Activated CD8-positive, alpha-beta memory T cell treated with anti-CD3 and anti-CD28 coated beads for 4 hours (primary cell): ENCODE measurements around the gene APOM.

Experiments
- DNase-seq, 2 donors: peaks; one replicate each; pipeline ENCODE4 v3.0.0-alpha.2; 2020; ENCODE audit warnings: low read depth in 2 of 2

APOM gene

DNA sequence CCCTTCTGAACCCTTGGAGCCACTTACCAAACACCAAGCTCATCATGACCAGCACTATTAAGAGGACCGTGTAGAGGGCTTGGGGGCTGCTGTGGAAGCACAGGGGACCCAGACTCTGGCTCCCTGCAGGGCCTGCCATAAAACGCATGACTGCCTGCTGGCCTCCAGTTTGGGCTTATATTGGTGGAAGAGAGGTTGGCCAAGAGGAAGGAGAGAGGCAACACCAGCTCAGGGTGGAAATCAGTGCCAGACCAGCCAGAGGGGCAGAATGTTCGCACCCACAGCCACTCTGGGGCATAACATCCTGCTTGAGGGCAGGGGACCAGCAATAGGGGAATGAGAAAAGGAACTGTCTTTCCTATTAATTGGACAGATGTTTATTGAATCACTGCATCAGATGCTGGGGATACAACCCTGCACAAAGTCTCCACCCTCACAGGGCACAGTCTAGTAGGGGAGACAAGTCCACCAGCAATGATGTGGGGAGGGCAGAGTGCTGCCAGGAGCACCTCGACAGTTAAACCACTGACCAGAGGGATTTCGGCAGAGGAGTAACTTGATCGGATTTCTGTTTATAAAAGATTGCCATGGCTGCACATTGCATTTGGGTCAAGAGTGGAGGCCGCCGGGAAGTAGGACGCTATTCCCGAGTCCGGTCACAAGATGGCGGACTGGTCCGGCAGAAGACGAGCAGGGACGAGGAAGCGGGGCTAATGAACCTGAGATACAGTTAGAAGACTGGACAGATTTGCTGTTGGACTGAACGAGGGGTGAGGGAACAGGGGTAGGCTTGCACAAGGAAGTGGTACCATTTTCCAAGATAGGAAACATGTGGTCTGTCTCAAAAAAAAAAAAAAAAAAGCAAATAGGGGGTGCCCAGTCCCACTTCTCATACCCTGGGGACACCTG is 24.8 kb downstream of the APOM start, which contains the start of gene LY6G5C:
LY6G5C (minus strand) TSS at position 842 of the 909 bp plus-strand sequence; CDS start at position 148, 694 bp downstream.
- peak in 1 of 2 donors; percentile 32 for DNase-seq

DNA sequence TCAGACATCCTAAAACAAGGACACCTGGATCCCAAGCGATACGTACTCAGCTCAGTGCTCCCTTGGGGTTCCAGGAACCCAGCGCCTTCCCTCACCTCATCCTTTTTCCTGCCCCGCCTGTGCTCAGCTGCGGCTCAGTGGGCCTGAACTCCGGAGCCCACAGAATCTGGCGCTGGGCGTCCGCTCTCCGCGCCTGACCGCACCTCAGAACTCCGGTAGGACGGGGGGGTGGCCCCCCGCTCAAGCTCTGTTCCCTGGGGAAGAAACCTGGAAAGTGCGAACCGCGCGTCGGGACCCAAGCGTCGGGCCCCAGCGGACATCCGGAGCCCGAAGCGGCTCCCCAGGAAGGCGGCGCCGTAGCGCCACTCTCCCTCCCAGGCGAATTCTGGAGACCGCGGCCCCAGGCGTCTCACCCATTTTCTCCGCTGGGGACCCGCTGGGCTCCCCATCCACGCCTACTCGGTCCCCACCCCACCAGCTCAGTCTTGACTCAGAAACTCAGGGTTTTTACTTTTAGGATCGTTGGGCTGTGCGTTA is 25.5 kb downstream of the APOM start:
- DNase-seq: no peak

DNA sequence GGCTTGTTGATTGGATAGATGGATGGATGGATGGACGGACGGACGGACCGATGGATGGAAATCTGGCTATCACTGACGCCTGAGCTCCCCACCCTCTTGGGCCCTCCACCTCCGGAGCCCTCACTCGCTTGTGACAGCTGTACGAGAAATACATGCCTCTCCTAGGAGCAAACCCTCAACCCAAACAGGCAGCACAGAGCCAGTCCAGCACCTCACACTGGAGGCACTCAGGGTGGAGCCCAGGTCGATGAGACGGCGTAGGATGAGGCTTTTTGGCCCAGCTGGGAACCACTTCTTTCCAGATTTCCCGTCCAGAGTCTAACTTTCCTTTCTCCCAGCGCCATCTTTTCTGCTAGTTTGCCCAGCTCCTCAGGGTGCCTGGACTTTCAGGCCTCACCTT is 27.9 kb downstream of the APOM start:
- no peak for DNase-seq

DNA sequence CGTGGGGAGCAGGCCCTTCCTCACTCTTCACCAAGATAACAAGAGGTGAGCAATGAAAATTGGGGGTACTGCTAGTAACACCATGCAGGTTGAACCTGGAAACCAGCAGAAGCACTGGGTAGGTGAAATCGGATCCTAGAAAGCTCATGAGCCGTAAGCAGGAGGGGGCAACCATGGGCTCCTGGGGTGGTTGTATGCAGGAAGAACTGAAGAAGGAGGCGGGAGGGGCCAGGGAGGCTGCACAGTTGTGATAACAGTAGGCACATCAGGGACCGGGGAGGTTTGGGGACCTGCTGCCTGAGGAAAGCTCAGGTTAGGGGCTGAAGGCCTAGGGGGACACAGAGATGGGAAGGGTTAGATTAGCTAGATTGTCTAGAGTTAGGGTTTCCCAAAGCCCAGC is 30.8 kb downstream of the APOM start:
- DNase-seq: no peak

DNA sequence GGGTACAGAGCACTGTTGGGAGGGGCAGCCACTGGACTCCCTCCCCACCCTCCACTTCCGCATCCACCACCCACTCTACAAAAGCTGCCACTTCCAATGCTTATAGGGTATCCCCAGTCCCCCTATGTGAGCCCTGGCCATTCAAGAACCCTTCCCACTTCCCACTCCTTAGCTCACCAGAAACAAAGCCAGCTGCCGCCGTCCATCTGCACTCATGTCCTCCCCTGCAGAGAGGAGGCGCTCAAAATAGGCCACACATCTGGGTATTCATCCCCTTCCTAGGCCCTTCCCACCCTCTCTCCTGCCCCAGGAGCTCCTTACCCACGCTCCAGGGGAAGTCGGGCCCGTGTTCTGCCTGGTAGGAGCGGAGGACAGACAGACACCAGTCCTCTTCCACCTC is 31.6 kb downstream of the APOM start:
- DNase-seq: no peak

GRCh38 chr6:31687860-31688693 is 32.4 kb downstream of the APOM start:
- DNase-seq: no peak

GRCh38 chr6:31689249-31690110 is 33.8 kb downstream of the APOM start:
- no peak for DNase-seq

DNA sequence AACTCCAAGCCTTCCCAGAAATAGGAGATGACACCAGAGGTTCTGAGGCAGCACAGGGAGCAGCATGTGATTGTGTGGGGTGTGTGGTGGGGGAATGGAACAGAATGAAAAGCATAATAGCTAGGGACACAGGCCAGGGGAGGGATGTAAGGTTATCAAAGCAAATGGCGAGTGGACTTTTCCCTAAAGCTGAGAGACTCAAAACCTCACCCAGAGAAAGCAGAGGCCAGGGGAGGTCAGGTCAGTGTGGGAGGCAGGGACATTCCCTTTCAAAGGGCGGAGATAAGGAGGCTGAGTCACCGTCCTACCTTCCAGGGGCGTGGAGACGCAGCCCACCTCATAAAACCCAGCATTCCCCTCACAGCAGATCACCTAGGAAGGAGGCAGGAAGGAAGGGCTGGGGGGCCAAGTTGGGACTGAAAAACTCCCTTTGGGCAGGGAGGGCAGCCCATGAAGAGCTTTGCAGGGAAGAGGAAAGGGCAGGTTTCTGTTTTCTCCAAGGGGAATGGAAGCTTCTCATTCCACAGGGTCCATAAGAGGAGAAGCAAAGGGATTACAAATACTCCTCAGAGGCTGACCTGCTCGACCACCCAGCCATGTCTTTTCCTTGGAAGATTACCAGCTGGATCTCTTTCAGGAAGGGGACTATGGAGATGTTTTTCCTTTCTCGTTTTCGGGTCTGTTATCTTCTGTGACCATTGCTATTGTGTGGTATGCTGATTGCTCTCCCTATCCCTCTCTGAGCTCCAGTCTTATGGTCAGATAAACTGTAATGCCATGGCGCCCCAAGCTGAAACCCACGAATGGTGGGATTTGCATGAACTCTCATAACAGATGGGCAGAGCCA is 34.8 kb downstream of the APOM start:
- DNase-seq: no peak

DNA sequence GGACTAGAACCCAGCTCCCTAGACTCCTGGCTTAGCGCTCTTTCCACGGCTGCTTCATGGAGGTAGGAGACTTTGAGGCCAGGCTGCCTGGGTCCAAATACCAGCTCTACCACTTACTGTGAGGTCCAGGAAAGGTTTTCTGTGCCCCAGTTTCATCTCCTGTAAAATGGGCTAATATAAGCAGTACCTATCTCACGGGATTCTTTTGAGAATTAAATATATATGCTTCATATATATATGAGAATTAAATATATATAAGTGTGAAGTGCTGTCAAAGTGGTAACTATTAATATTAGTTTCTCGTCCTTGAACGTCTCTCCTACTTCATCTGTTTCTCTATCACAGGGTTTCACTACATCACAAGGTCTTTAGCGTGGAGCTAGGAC is 35.4 kb downstream of the APOM start:
- no peak for DNase-seq

DNA sequence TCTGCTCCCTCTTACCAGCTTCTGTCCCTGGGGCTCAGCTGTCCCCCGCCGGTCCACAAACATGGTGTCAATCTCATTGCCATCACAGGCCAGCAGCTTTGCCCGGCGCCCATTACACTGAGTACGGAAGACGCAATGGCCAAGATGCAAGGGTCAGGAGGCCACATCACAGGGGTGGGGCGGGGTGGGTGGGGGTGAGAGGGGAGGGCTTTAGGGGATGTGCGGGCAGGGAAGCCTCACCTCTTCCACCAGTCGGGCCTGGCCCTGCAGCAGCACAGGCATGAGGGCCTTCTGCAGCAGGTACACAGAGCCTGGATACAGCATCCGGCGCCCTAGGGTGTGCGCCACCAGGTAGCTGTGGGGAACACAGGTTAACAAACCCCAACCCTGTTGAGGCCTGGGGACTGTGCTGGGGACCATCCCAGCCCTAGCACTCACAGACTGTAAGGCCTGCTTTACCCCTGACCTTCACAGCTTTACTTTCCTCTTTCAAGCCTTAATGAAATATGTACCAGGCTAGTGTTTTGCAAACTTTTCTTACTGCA is 35.9 kb downstream of the APOM start:
- DNase-seq: no peak

DNA sequence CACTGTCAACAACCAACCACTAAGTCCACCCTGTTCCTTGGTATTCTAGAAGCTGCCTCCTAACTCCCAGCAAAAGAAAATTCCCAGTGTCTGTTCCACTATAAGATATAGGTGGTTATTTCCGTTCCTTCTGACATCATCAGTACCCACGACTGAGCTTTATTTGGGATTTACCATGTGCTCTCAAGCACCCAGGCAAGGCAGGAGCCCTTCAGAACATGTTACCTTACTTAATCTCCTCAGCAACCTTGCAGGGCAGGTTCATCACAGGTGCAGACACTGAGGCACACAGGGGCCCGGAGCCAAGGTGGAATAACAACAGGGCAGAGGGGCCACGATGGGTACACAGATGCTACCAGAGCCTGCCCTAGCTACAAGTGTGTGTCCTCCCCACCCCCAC is 36.7 kb downstream of the APOM start:
- DNase-seq: no peak

DNA sequence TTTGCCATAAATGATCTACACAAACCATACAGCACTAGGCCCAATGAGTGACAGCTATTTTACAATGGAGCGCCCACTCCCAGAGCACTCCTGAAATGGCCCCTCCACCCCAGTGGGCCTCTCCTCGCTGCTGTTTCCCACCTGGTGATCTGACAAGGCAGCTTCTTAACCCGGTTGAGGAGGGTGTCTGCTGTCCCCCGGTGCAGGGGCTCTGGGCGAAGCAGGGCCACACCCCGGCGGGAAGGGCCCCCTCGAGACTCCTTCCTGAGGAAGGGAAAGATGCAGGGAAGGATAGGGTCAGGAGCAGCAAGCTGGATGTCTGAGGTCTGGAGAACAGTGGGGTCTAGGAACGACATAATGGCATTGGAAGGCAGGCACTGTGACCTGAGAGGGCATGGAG is 37.2 kb downstream of the APOM start:
- DNase-seq: no peak

DNA sequence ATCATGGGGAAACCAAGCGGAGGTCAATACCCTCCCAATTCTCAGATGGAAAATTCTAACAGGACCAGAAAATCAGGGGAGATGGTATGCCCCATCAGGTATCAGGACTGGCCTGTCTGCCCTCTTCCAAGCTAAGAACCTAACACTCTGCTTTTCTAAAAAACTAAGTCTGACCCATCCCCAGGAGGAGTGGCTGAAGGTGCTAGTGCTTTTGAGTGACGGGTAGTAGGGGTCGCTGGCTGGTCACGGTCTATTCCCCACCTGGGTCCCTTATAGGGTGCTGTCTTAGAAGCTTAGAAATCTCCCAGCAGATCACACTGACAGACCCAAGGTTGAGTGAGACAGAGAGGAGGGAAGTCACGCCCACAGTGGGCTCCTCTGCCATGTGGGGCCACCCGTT is 37.8 kb downstream of the APOM start:
- no peak for DNase-seq

GRCh38 chr6:31697555-31697954 is 41.9 kb downstream of the APOM start:
- DNase-seq: no peak

DNA sequence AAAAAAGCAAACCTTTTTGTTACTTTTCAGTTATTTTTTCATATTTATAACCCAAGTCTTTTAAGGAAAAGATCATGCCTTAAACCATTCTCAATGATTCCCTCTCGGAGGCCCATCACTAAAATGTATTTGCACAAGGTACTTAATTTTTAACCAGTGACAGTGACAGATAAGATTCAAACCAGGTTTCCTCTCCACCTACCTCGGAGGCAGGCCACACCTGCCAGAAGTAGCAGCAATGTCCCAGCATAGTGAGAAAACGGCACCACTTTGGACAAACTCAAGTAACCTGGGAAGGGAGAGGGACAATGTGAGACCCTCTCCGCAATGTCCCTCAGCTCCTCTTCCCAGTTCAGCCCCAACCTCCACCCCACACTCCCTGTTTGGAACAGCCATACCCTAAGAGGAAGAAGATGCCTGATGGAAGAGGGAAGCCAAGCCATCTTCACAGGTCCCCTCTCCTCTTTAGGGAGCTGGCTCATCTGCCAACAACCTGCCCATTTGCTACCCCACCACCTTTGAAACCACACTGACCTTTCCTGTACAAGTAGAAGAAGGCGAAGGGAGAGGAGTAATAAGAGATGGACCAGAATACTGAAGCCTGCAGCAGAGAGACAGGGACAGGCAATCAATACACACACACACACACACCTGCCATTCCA is 45.2 kb downstream of the APOM start:
- no peak for DNase-seq

DNA sequence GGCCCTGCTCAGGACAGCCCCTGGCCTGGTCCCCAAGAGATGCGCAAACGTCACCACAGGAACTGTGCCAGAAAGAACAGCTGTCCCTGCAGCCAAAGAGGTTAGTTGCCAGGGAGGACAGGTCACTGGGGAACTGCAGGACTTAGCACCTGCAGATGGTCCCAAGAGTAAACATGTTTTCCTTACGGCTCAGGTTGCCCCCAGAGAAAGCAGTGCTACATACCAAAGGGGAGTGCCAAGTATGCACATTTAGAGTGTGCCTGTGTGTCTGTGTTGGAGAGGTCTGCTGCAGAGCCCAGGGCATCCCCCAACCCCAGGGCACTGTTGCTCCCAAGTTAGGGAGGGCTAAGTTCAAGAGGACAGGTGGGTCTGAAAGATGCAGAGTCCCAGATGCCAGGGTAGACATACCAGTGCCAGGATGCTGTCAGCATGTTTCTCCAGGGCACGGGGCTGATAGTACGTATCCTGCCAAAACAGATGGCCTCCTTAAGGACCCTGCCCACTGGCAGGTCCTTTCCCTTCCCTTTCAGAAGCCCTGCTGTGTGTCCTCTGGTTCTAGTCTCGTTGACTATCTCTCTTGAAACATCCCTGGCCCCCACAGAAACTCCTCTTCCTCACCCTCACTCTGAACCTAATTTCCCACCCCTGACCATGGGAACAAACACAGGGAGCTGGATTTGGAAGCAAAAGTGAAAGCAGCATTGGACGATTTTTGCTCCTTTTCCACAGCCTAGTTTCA is 46.1 kb downstream of the APOM start:
- DNase-seq: no peak

DNA sequence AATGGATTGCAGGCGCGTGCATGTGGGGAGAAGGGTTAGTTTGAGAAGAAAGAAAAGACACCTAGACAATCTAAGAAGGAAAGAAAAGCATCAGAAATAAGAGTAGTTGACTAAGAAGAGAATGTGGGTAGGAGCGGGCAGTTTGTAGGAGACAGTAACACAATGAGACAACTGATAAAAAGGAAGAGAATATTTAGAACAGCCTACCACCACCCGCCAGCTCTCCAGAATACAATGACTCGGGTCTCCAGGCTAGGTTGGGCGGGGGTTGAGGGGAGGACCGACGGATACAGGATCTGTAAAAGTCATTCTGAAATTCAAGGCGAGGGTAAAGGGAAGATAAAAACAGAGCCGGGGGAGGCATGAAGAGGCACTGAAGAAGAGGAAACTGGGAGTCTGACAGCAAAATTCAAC is 46.7 kb downstream of the APOM start:
- no peak for DNase-seq

DNA sequence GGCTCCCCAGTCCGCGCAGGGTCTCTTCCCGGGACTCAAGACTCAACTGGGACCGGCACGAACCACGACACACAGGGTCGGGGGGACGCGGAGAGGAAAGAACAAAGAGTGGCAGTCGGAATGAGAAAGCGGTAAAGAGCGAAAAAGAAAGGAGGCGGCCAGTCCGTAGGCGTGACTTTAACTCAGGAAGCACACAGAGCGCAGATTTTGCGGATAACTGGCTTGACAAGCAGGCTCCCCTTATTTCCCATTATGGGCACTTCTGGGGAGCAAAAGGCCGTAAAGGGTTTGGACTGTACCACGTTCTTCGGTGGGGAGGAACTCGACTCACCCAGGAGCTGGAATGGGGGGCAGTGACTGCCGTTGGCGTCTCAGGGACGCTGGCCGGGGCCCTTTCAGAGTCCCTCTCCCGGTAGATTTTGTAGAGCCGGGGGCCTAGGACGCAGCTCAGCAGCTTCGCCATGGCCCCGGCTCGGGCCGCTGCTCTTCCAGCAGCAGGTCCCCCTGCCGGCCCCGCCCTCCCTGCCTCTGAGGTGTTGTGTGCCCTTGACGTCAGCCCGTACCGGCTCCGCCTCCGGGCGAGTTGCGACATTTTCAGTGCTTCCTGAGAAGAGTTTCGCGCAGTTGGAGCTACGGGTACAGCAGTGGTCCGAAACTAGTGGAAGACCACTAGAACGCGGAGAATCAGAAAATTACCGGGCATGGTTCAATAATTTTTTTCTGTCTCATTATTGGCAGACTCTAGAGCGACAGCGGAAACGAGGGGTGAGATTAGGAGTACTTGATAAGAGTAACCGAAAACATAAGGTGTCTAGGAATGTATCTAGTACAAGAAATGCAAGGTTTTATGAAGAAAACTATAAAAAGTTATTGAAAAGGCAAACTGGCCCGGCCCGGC is 47.4 kb downstream of the APOM start, which contains the start of gene ABHD16A:
ABHD16A (minus strand) TSS at position 506 of the 898 bp plus-strand sequence; CDS start at position 463, 43 bp downstream.
- DNase-seq: peak; percentile 93 to 96
